Endothelial cell of umbilical vein (primary cell): ENCODE results near the gene NMT1. TPM values are rescaled to one million over a fixed set of nuclear protein-coding genes. Genes with fewer than 3 reads are reported as not detected.

Experiments used
- BruUV-seq: library from RNA; stranded (reverse); fragments of 400-500 nt; replicated peaks from 2 replicates; lab custom pipeline; 2021; lab: Mats Ljungman, UMichigan
- CTCF ChIA-PET: fragments of 300-600, 350-600 bp; sonication (Branson Sonifier 250); formaldehyde crosslinking; loops from one replicate; lab custom pipeline; 2021; ENCODE audit warnings: antibody characterized with exemption, inconsistent platforms; lab: Charles Lee
- POLR2A ChIA-PET: fragments of 300-600, 350-600 bp; sonication (Branson Sonifier 250); formaldehyde crosslinking; loops from one replicate; lab custom pipeline; 2021; ENCODE audit warnings: antibody characterized with exemption, inconsistent platforms; lab: Charles Lee
- DNase-seq: peaks from one replicate; pipeline ENCODE4 v3.0.0-alpha.2; 2011; ENCODE audit warnings: low read depth, low spot score
- FAIRE-seq: peaks from 2 replicates; lab custom pipeline; 2011; peaks lifted over from hg19 to GRCh38; lab: Jason Lieb, UNC
- H2AFZ ChIP-seq: 2 replicates; pipeline ENCODE4 v1.6.0; 2012; ENCODE audit warnings: low read depth, low read length, control low read depth, inconsistent platforms
- H3K27ac ChIP-seq: 2 replicates; pipeline ENCODE4 v1.5.1; 2011; ENCODE audit warnings: low read depth, mild to moderate bottlenecking, control low read depth, low read length, moderate library complexity; ENCODE audit not compliant: insufficient read depth
- H3K27me3 ChIP-seq, 2 experiments: 2 replicates each; pipeline versions ENCODE4 v1.6.0 to v1.6.1; 2011; ENCODE audit warnings: low read length in 2 of 2, mixed read lengths in 1 of 2; ENCODE audit not compliant: control insufficient read depth in 2 of 2, insufficient read depth in 2 of 2
- H3K36me3 ChIP-seq, 2 experiments: 2 replicates in 1 of 2; 3 replicates in 1 of 2; pipeline ENCODE4 v1.5.1; 2011; ENCODE audit warnings: low read length in 2 of 2, mild to moderate bottlenecking in 1 of 2, moderate library complexity in 1 of 2; ENCODE audit not compliant: control insufficient read depth in 2 of 2, insufficient read depth in 2 of 2; ENCODE audit errors: extremely low read depth in 1 of 2
- H3K4me1 ChIP-seq: 3 replicates; pipeline ENCODE4 v1.5.1; 2011; ENCODE audit warnings: mild to moderate bottlenecking, low read length; ENCODE audit not compliant: control insufficient read depth, insufficient read depth; ENCODE audit errors: extremely low read depth
- H3K4me2 ChIP-seq: 2 replicates; pipeline ENCODE4 v1.6.1; 2011; ENCODE audit warnings: low read length, control low read depth, mixed read lengths; ENCODE audit not compliant: insufficient read depth
- H3K4me3 ChIP-seq, 3 experiments: fragments of 200-600 bp in 1 of 3; sonication (generic), shearing (Covaris generic) in 1 of 3; replicated peaks in 1 of 3; 2 replicates each; pipeline ENCODE4 v1.5.1; 2011 to 2016; ENCODE audit warnings: control low read depth in 3 of 3, low read length in 3 of 3, mild to moderate bottlenecking in 2 of 3, inconsistent platforms in 1 of 3, low read depth in 1 of 3, moderate library complexity in 1 of 3; ENCODE audit not compliant: insufficient read depth in 1 of 3
- H3K79me2 ChIP-seq: 2 replicates; pipeline ENCODE4 v1.6.0; 2012; ENCODE audit warnings: low read length, inconsistent platforms; ENCODE audit not compliant: control insufficient read depth, insufficient read depth
- H3K9ac ChIP-seq: replicated peaks from 2 replicates; pipeline ENCODE3; 2011; ENCODE audit warnings: low read length, control low read depth; ENCODE audit not compliant: insufficient read depth; ENCODE audit errors: extremely low read depth
- H3K9me1 ChIP-seq: replicated peaks from 3 replicates; pipeline ENCODE4 v1.6.0; 2011; ENCODE audit warnings: mild to moderate bottlenecking, low read length; ENCODE audit not compliant: control insufficient read depth, insufficient read depth; ENCODE audit errors: extremely low read depth
- H3K9me3 ChIP-seq: replicated peaks from 2 replicates; pipeline ENCODE4 v1.5.1; 2012; ENCODE audit warnings: low read length, inconsistent platforms; ENCODE audit not compliant: control insufficient read depth, insufficient read depth
- H4K20me1 ChIP-seq: replicated peaks from 2 replicates; pipeline ENCODE3; 2011; ENCODE audit warnings: mild to moderate bottlenecking, low read length; ENCODE audit not compliant: control insufficient read depth, insufficient read depth; ENCODE audit errors: extremely low read depth
- CTCF ChIP-seq, 2 donors: IDR thresholded peaks; 1 replicate in 1 of 2; 2 replicates in 1 of 2; pipeline ENCODE4 v1.5.1; 2011; ENCODE audit warnings: low read length in 2 of 2, mild to moderate bottlenecking in 2 of 2, moderate library complexity in 2 of 2, control low read depth in 1 of 2, inconsistent platforms in 1 of 2, low read depth in 1 of 2; ENCODE audit not compliant: insufficient read depth in 1 of 2; ENCODE audit errors: extremely low read depth in 1 of 2
- EZH2 ChIP-seq: IDR thresholded peaks from 2 replicates; pipeline ENCODE4 v1.6.1; 2012; ENCODE audit warnings: borderline replicate concordance, low read depth, mild to moderate bottlenecking, moderate library complexity, low read length, inconsistent platforms; ENCODE audit not compliant: severe bottlenecking
- FOS ChIP-seq: IDR thresholded peaks from 2 replicates; pipeline ENCODE4 v1.6.1; 2011; ENCODE audit warnings: mild to moderate bottlenecking, low read length, moderate library complexity, borderline replicate concordance; ENCODE audit not compliant: insufficient read depth
- GATA2 ChIP-seq: IDR thresholded peaks from 2 replicates; pipeline ENCODE4 v1.7.0; 2011; ENCODE audit warnings: low read depth, mild to moderate bottlenecking, moderate library complexity, mixed read lengths, low read length; ENCODE audit not compliant: insufficient read length, insufficient read depth
- JUN ChIP-seq: IDR thresholded peaks from 2 replicates; pipeline ENCODE4 v1.6.1; 2011; ENCODE audit warnings: borderline replicate concordance, low read depth; ENCODE audit not compliant: insufficient read length, insufficient read depth
- MAX ChIP-seq: IDR thresholded peaks from 2 replicates; pipeline ENCODE4 v1.6.1; 2011; ENCODE audit not compliant: insufficient read depth, insufficient read length
- MYC ChIP-seq: IDR thresholded peaks from one replicate; pipeline ENCODE4 v1.6.1; 2011; ENCODE audit warnings: mild to moderate bottlenecking, low read depth, low read length
- POLR2A ChIP-seq: IDR thresholded peaks from 2 replicates; pipeline ENCODE4 v1.6.1; 2012; ENCODE audit warnings: low read depth, mild to moderate bottlenecking, control low read depth, low read length
- POLR2AphosphoS5 ChIP-seq: IDR thresholded peaks from 2 replicates; pipeline ENCODE4 v1.6.1; 2012; ENCODE audit warnings: low read depth, mild to moderate bottlenecking, control low read depth, low read length, moderate library complexity; ENCODE audit not compliant: insufficient read depth
- dilution Hi-C: fragments of 300-500 bp; cut with MboI; formaldehyde crosslinking; loops from one replicate; pipeline ENCODE4 v1.15.0; 2019; ENCODE audit warnings: low sequenced_read_pairs; ENCODE audit not compliant: extremely low pct_ligation_motif_present
- intact Hi-C: fragments of 100-400 bp; cut with micrococcal nuclease; formaldehyde crosslinking; loops from one replicate; pipeline ENCODE4 v1.10.0; 2022
- polyA plus RNA-seq, 4 experiments: library from polyadenylated mRNA; depleted of rRNA in 3 of 4; stranded (reverse) in 3 of 4; unstranded in 1 of 4; fragments of >200 nt; gene quantifications; 2 replicates each; pipeline versions ENCODE4 v1.2.1 to v1.2.3, GENCODE V29; 2011 to 2012; ENCODE audit warnings: missing spikeins in 1 of 4
- total RNA-seq: library from RNA; stranded (reverse); gene quantifications from 2 replicates; pipeline ENCODE4 v1.2.3, GENCODE V29; 2021

The NMT1 gene
- total and polyA plus RNA-seq, 2 donors (not counting 3 experiments of a cell fraction or from before 2014, with no cell fraction given): 37.6 to 135 TPM

- Histone ChIP-seq H2AFZ (no peak overlapping the region), H4K20me1 (no peaks in the 10 kb centered on the region), H3K4me1 (no peaks in the 10 kb centered on the region), H3K9me3 (no peaks in the 10 kb centered on the region), H3K9ac (no peak overlapping the region), H3K4me2 (no peak overlapping the region), H3K27me3 (no peaks in the 10 kb centered on the region), H3K4me3 (no peak overlapping the region), H3K36me3 (peaks cover 0 to 2% of the 10 kb centered on the region in 2 experiments), H3K27ac (no peak overlapping the region), H3K9me1 (no peaks in the 10 kb centered on the region), H3K79me2 (no peaks in the 10 kb centered on the region)
- CTCF ChIA-PET: interaction anchor here (2.6 to 6.9 kb wide), 2 partner anchors 8 to 19 kb away, joined by 10 to 34 read pairs; partner anchors contain the start of gene ACBD4
- dilution Hi-C loops (no loop called here), intact Hi-C loops (no loop called here)
- no peak for TF ChIP-seq EZH2
- no peak for TF ChIP-seq GATA2
- no peak for TF ChIP-seq FOS
- no peak for TF ChIP-seq CTCF (IDR thresholded peaks at IDR 0.05; ENCODE audit: extremely low read depth in 1 of 2, insufficient read depth in 1 of 2, low read depth in 1 of 2, low read length in 2 of 2)
- DNase-seq (no peak), FAIRE-seq (no peak)
- no TSS peak for BruUV-seq
- POLR2A ChIA-PET: no interaction called here
These were observed 55.4 kb downstream of the NMT1 start for GRCh38 chr17:45116434-45117016.

GRCh38 chr17:45117334-45117733 is 56.2 kb downstream of the NMT1 start:
- FAIRE-seq: no peak
- BruUV-seq: no TSS peak

More at GRCh38 chr17:45117334-45117733, 56.2 kb downstream of the NMT1 start:
- Histone ChIP-seq H2AFZ (no peak overlapping the region), H3K9ac (no peak overlapping the region), H3K27ac (no peak overlapping the region), H3K9me3 (no peaks in the 10 kb centered on the region), H3K36me3 (peaks cover 0 to 2% of the 10 kb centered on the region in 2 experiments), H3K9me1 (no peaks in the 10 kb centered on the region), H3K79me2 (no peaks in the 10 kb centered on the region), H4K20me1 (no peaks in the 10 kb centered on the region), H3K4me3 (no peak overlapping the region), H3K4me2 (no peak overlapping the region), H3K27me3 (no peaks in the 10 kb centered on the region), H3K4me1 (no peaks in the 10 kb centered on the region)
- ChIA-PET POLR2A (interaction anchor here (0.6 kb wide), 1 partner anchor 58 kb away, joined by 10 read pairs; no protein-coding TSS in a partner anchor), CTCF (interaction anchor here (1.1 to 6.9 kb wide), 5 partner anchors 9 to 18 kb away, joined by 4 to 34 read pairs (median 10); partner anchors contain the start of genes ACBD4 and PLCD3)
- no peak for DNase-seq
- dilution Hi-C loops (no loop called here), intact Hi-C loops (no loop called here)
- TF ChIP-seq POLR2A (no peak), GATA2 (no peak), EZH2 (no peak), FOS (no peak), MAX (no peak), JUN (no peak), CTCF (IDR thresholded peaks at IDR 0.05; ENCODE audit: extremely low read depth in 1 of 2, insufficient read depth in 1 of 2, low read depth in 1 of 2, low read length in 2 of 2) (no peak), POLR2AphosphoS5 (no peak), MYC (no peak)
